Activated T-cell treated with anti-CD3 and anti-CD28 coated beads for 48 hours (primary cell): Measurements from ENCODE around the gene SEC11A.
A peak's percentile ranks its signal among the peaks of the same experiment; 100 is the strongest.
"Not testable (repeated sequence)": the region's sequence is repeated elsewhere in the genome, so short reads cannot be mapped to it uniquely, and the experiment has no call there.

Experiments used
- DNase-seq: peaks from one replicate; pipeline ENCODE4 v3.0.0-alpha.2; 2020; ENCODE audit warnings: low read depth

The SEC11A gene

DNA sequence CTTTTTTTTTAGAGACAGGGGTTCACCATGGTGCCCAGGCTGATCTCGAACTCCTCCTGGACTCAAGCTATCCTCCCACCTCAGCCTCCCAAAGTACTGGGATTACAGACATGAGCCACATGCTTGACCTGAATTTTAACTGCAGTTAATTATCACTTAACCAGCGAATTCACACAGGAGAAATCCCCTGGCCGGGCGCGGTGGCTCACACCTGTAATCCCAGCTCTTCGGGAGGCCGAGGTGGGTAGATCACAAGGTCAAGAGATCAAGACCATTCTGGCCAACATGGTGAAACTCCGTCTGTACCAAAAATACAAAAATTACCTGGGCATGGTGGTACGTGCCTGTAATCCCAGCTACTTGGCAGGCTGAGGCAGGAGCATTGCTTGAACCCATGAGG lies 74.1 kb downstream of the SEC11A start:
- not testable (repeated sequence) for DNase-seq

DNA sequence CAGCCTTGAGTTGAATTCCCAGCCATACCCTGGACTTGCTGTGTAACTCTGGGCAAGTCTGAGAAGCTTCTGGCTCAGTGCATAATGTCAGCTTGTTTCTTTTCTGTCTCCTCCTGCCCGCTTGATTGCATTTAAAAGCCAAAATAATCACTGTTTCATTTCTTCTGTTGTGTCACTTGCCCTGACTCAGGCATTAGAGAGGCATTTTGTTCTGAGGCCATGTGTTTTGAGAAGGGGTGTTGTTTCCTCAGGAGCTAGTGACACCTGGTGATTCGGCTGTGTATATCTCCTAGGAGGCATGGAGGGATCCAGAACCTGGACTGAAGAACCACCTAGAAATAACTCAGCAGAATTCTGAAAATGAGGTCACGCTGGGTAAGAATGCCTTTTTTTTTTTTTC lies 77.8 kb downstream of the SEC11A start:
- no peak for DNase-seq

- no peak for DNase-seq
Observed at GRCh38 chr15:84634228-84634837, 81.6 kb downstream of the SEC11A start.

DNA sequence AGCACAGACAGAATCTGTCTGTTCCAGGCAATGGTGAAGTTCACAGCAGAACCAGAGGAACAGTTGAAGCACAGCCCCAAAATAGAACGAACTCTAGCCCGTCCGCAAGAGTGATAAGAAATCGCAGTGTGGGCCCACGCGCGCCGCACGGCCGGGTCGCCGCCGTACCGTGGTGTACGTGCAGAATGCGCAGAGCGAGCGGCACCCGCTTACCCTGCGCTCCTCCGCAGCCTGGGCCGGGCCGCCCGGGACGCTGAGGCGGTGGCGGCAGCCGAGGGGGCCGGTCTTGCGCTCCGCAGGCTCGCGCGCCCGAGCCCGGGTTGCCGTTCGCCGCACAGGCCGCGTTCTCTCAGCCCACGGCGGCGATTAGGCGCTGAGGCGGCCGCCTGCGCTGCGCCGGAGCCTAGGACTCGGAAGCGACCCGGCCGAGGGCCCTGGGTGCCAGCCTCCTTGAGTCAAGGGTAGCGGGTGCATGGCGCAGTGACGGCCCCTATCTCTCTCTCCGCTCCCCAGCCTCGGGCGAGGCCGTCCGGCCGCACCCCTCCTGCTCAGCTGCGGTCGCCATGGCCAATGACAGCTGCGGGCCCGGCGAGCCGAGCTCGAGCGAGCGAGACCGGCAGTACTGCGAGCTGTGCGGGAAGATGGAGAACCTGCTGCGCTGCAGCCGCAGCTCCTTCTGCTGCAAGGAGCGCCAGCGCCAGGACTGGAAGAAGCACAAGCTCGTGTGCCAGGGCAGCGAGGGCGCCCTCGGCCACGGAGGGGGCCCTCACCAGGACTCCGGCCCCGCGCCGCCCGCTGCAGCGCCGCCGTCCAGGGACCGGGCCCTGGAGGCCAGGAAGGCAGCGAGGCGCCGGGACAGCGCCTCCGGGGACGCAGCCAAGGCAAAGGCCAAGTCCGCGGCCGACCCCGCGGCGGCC lies 82.4 kb downstream of the SEC11A start:
- DNase-seq: peak; percentile 77

DNA sequence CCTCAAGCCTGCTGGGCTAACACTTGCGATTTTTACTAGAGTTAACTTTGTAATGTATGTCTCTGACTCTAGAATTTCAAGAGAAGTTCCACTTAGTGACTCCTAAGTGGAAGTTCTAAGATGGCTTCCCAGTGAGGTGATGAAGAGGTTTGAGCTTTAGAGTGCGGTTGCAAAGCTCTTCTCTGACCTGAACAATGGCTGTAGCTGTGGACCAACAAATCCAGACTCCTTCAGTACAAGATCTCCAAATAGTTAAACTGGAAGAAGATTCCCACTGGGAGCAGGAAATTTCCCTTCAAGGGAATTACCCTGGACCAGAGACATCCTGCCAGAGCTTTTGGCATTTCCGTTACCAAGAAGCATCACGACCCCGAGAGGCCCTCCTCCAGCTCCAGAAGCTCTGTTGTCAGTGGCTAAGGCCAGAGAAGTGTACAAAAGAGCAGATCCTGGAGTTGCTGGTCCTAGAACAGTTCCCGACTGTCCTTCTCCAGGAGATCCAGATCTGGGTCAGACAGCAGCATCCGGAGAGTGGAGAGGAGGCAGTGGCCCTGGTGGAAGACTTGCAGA lies 84.2 kb downstream of the SEC11A start:
- DNase-seq: no peak

- DNase-seq: no peak
Observed at GRCh38 chr15:84629033-84629432, 86.9 kb downstream of the SEC11A start.

DNA sequence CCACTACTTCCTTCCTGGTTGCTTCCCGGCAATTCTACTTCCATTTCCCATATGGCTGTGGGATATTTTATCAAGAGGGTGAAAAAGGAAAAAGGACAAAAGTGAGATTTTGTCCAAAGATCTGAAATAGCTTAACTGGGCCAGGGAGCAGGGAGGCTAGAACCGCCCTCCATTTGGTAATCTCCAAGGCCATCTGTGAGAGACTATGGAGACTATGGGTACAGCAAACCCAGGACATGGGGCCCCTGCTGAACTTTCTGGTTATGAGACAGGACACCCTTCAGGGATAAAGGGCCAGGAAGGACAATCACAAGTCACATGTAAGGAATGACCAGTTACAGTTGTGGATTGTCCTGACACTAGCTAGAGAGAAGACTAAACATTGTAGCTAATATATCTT lies 90.8 kb downstream of the SEC11A start:
- no peak for DNase-seq

GRCh38 chr15:84624359-84624758 lies 91.6 kb downstream of the SEC11A start:
- no peak for DNase-seq

- no peak for DNase-seq
Observed at GRCh38 chr15:84621358-84621979, 94.5 kb downstream of the SEC11A start.

- DNase-seq: no peak
Observed at GRCh38 chr15:84620626-84621025, 95.3 kb downstream of the SEC11A start.
